Measurements from ENCODE around the gene KLF2.
"Not testable (repeated sequence)": the region's sequence is repeated elsewhere in the genome, so short reads cannot be mapped to it uniquely, and the experiment has no call there.

KLF2 gene

DNA sequence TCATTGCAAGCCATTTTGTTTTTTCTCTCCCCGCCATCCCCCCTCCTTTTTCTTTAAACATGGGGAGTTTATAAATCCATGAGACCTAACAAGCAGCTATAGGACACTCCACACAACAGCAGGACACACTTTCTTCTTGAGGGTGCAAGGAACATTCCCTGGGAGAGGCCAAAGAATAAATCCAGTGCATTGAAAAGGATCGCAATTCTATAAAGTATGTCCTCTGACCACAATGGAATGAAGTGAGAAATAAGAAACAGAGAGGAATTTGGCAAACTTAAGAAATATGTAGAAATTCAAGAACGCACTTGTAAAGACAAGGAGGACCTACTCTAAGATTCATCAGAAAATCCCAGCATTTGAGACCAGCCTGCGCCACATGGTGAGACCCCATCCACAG is 11.9 kb downstream of the KLF2 start:
- DNase-seq (ENCODE audit: low read depth in 2 of 2): no peak

DNA sequence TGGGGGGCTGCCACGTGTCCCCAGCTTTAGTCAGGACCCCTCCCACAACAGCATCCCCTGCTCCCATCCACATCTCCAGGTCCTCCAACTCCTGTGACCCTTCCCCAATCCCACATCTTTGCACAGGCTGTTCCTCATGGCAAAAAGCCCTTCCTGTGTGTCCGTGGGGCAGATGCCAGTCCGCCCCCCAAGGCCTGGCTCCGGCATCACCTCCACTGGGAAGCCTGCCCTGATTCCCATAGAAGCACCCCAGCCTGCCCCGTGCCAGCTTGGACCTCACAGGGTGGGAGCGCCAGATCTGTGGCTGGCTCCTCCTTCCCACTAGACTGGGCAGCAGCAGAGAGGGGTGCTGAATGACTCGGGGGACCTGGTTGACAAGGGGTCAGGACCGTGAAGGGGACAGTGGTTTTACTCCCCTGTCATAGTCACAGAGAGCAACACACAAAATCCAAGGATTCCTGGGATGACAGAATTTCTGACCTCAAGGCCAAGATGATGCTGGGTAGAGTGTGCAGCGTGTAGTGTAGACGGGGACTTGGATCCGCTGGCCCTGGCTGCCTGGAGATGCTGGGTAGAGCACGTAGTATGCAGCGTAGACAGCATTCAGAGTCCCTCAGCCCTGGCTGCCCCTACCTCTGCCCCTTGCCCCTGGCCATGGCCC is 13.3 kb downstream of the KLF2 start:
- no peak for DNase-seq (ENCODE audit: low read depth in 2 of 2)

DNA sequence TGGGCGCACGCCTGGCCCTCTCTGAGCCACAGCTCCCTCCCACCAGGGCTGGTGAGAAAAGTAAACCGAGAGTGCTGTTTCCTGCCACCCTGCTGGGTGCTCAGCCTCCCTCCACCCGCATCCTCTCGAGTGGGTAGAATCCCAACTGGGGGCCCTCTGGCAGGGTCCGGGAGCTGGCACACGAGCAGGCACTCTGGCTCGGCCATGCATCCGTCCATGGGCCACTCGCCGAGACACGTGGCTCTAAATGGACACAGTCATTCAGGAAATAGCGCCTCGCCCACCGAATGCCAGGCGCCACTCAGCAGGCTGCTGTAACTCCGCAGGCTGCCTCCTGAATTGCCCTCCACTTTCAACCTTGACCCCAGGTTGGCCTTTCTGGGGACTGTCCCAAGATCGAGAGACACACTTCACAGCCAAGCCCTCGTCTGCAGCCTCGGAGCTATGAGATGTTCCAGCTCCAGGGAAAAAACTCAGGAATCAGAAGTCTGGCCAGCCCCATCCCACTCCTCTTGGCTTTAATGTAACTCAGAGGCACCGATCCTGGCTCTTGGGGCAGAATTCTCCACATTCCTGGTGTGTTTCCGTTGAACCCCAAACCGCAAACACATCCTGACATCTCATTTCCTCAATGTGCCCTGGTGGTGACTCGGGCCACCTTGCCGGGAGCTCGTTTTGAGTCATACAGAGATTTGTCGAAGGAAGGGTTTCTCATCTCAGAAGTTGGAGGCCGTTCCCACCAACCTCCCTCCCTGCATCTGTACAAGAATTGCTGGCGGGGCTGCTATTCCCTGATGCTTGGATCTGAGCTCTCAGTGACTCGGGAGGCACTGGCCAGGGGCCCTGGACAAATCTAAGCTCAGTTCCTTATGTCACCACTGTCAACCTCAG is 14.1 kb downstream of the KLF2 start:
- DNase-seq (ENCODE audit: low read depth in 2 of 2): peak; percentile 43 to 67

GRCh38 chr19:16339361-16339725 is 14.7 kb downstream of the KLF2 start:
- DNase-seq (ENCODE audit: low read depth in 2 of 2): no peak

DNA sequence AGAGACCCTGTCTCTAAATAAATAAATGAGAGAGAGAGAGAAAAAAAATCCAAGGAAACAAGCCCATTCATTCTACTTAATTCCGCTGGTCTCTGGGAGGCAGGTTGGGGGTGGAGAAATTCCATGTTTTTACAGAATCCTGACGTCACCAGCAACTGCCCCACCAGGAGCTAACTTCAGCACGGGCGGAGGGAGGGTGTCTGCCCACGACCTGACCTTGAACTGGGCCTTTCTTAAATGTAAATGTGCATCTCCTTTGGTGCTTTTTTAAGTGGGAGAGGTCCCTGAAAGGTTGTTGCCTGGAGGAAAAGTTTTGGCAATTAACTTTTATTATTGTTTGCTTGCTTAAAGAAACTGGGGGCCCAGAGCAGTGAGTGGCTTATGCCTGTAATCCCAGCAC is 15.5 kb downstream of the KLF2 start:
- DNase-seq (ENCODE audit: low read depth in 2 of 2): no peak

DNA sequence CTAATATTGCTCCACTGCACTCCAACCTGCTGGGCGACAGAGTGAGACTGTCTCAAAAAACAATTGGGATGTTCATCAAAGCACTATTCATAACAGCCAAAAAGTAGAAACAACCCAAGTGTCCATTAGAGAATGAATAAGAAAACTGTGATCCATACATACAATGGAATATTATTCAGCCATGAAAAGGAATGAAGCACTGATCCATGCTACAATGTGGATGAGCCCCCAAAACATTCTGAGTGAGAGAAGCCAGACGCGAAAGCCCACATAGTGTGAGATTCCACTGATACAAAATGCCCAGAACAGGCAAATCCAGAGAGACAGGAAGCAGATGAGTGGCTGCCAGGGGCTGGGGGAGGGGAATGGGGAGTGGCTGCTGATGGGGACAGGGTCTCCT is 16.0 kb downstream of the KLF2 start:
- no peak for DNase-seq (ENCODE audit: low read depth in 2 of 2)

- DNase-seq (ENCODE audit: low read depth in 2 of 2): peak in 1 of 2 experiments; percentile 50
These were observed 17.5 kb downstream of the KLF2 start for GRCh38 chr19:16342002-16342715.

DNA sequence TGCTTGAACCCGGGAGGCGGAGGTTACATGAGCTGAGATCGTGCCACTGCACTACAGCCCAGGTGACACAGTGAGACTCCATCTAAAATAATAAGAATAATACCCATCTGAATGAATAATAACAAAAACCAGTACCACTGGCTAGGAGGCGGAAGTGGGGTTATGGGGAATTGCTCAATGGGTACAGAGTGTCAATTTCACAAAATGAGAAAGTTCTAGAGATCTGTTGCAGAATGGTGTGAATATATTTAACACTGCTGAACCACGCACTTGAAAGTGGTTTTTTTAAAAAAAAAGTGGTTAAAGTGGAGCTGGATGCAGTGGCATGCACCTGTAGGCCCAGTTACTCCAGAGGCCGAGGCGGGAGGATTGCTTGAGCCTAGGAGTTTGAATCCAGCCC is 18.5 kb downstream of the KLF2 start:
- no peak for DNase-seq (ENCODE audit: low read depth in 2 of 2)

DNA sequence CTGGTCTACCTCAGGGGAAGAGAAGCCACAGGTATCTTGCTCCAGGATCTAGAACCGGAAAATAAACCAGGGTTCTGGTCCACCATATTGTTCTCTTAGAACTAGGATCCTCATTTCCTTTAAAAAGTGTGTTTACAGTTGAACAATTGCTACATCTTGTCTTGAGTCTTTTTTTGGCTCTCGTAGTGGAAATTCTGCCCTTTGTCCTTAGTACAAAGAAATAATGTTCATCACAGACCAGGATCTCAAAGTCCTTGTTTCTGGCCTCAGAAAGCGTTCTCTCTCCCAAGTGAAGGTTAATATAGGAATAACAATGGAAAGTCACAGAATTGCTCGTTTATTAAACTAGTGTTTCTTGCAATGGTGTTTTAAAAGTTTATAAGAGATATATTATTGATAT is 20.8 kb downstream of the KLF2 start:
- DNase-seq (ENCODE audit: low read depth in 2 of 2): no peak

GRCh38 chr19:16347099-16347498 is 22.5 kb downstream of the KLF2 start:
- DNase-seq (ENCODE audit: low read depth in 2 of 2): not testable (repeated sequence)

- DNase-seq (ENCODE audit: low read depth in 2 of 2): no peak
These were observed 23.1 kb downstream of the KLF2 start for GRCh38 chr19:16347706-16348105.

DNA sequence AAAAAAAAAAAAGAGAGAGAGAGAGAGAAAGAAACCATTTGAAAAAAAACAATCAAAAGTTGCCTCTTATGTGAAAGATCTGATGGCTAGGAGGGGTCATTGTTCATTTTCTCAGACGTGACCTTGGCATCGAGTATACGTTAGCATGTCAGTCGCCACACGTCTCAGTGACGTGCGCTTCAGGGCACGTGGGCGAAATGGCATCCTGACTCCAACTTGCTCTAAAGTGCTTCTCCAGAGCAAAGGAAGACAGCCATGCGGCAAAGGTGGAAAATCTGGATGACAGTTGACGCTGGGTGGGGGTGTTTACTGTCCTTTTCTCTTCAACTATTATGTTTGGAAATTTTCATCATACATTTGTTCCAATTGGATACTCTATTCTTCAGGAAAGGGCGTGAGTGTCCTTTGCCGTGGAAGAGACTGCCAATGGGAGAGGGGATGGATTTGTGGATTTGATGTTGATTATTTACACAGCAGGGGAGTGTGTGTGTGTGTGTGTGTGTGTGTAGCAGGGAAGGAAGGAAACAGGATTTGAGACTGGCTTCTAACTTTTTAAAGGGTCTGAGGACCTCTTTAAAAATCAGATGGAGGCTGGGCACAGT is 25.0 kb downstream of the KLF2 start:
- DNase-seq (ENCODE audit: low read depth in 2 of 2): no peak

DNA sequence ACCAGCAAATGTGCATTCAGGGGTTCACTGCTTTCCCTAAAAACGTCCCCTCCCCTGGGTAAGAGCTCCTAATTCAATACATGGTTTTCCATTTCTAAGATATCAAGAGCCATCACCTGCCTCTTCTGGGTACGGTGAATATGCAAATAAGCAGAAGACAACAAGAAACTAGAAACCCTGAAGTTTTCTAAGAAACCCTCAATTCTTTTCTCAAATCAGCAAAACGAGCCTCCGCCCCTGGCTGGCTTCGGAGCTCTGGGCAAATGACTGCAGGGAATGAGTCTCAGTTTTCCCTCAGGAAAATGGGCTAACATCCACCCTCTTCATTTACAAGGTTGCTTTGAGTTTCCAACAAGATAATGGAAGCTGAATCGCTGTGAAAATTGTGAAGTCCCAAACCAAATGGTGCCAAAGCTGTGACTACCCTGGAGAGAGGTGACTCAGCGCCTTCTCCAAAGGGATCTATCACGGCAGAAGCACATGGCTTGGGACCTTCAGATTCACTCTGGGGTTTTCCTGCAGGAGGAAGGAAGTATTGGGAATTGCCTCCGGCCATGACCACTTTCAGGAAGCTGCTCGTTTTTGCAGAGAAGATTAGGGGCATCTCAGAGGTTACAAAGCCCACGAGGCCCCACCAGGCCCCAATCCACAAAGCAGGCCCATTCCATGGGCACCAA is 26.6 kb downstream of the KLF2 start:
- DNase-seq (ENCODE audit: low read depth in 2 of 2): no peak

DNA sequence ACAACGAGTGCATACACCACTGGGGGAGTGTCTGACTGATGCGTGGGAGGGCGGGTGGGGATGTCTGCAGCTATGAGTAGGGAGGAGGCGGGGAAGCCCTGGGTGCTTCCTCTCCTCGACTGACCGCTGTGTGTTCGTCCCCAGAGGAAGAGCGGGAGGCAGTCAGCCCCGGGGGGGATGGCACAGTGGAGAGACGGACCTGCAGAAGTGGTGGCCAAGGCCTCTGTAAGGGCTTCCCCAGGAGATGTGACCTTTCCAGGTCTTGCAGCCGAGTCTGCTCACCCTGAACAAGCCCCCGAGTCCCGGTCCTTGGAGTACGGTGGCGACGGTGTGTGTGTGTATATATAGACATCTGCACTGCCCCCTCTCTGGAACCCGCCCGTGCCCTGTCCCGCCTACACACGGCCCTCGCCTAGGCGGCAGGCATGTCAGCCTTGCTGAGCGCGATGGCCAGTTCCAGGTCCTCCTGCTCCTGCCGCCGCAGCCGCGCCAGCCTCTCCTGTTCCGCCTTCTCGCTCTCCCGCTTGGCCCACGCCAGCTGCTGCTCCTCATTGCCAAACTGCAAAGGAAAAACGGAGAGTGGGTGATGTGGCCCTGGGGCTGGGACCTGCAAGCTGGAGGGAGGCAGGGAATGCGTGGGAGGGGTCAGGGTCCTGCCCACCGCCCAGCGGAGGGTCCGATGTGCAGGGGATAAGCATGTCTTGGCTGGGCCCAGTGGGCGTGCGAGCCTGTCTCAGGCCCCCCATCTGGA is 30.8 kb downstream of the KLF2 start:
- DNase-seq (ENCODE audit: low read depth in 2 of 2): no peak

DNA sequence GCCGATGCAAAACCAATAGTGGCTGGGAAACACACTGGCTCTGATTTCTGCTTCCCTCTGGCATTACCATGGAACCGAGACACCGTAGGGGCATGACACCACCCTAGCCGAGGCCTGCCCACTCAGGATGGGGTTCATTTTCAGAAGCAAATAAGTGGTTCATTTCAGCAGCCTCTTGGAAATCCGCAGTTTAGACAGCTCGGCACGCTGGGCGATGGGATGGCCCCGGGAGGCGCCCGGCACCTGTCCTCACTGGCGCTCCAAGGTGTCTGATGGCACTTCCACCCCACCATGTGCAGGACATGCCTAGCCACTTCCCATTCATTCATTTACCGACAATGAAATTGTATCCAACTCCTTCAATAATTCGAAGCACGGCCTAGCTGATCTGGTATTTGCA is 33.8 kb downstream of the KLF2 start:
- DNase-seq (ENCODE audit: low read depth in 2 of 2): no peak

- no peak for DNase-seq (ENCODE audit: low read depth in 2 of 2)
These were observed 34.4 kb downstream of the KLF2 start for GRCh38 chr19:16359074-16359473.

DNA sequence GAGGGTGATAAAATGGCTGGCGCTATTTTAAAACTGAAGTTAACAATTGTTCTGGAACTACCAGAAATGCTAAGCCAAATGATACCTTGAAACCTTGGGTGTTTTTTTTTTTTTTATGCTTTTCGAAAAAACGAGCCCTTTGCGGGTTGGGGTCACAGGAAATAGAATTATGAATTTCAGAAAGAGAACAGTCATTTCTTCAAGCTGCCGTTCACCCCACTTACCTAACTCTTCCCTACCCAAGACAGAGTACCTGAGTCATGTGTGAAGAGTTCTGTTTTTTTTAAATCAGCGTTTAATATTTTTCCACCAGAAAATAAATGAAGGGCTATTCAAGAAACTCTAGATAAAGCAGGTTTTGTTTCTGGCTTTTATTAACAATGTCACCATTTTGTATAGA is 35.3 kb downstream of the KLF2 start:
- DNase-seq (ENCODE audit: low read depth in 2 of 2): no peak

GRCh38 chr19:16360738-16361137 is 36.1 kb downstream of the KLF2 start:
- DNase-seq (ENCODE audit: low read depth in 2 of 2): no peak

- no peak for DNase-seq (ENCODE audit: low read depth in 2 of 2)
These were observed 36.6 kb downstream of the KLF2 start for GRCh38 chr19:16361254-16361653.

DNA sequence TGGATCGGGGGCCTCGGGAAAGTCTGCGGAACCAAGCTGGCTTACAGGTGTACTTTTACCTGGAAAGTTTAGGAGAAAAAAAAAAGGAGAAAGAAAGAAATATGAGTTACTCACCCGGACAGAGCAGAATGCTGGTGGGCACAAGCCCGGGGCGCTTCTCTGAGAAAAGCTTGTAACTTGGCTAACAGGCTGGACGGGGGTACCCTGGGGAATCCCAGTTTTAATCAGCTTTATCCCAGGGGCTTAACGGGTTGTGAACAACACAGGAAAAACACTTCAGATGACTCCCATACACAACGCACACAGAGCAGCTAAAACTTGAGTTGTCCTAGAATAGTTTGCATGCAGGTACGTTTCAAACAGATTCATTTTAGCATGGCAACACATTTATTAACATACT is 37.3 kb downstream of the KLF2 start:
- DNase-seq (ENCODE audit: low read depth in 2 of 2): no peak
